Left renal cortex interstitium (tissue), 4 donors: Measurements from ENCODE around the gene RIMBP2. TPM values are rescaled to one million over a fixed set of nuclear protein-coding genes. Genes with fewer than 3 reads are reported as not detected.

Experiments used
- DNase-seq, 4 donors: peaks; one replicate each; pipeline ENCODE4 v3.0.0-alpha.2; 2013; ENCODE audit warnings: low read depth in 4 of 4, low spot score in 2 of 4, missing footprints in 1 of 4
- polyA plus RNA-seq, 4 donors: library from polyadenylated mRNA; unstranded; fragments of 120-200 nt; gene quantifications; one replicate each; pipeline ENCODE4 v1.2.1, GENCODE V29; 2013; ENCODE audit not compliant: insufficient read length in 4 of 4

RIMBP2 gene
- polyA plus RNA-seq, 4 donors: 12.7 to 24.3 (median 16.3) TPM

DNA sequence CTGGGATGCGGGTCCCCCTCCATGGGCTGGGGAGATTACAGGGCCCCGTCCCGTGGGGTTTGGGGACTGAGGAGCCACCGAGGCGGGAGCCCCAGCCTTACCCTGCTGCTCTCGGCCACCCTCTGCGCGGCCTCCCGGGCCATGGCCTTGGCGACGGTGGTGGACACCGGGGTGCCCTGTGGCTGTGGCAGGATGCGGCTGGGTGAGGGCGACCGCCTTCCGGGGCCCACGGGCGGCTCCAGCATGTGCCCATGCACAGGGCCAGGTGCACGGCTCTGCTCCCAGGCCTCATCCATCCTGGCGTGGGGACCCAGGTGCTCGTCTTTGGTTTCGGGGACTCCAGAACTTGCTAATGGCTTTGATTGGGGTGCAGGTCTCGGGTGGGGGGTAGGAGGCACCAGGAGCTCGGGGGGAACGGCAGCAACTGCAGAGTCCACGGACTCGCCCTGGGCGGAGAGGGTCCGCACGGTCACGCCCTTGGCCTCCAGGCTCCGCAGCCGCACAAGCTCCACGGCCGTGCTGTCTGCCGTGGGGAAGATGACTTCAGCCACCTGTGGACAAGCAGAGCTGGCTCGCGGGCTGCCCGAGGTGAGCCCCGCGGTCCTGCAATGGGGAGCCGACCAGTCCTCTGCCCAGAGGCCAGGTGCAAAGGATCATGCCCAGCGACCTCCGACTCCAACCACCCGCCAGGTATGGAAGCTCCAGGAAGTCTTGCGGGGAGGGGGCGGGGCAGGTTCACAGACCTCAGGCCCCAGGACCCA, 279.2 kb downstream of the RIMBP2 start:
- DNase-seq: no peak

DNA sequence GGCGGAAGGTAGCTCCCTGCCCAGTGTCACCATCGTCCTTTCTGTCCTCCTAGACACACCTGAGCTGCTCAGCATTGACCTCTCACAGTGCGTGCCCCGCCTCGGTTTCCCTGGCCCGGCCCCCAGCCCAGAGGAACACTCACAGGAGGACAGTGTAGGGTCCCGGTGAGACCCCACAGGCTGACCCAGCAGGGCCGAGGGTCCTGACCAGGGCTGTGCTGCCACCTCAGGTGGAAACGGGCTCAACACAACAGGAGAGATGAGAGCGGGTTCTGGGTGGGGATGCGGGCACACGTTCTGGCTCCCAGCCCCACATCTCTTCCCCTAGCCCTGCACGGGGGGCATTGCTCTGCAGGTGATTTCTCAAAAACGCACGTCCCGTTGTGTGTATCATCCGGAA, 280.3 kb downstream of the RIMBP2 start:
- no peak for DNase-seq

DNA sequence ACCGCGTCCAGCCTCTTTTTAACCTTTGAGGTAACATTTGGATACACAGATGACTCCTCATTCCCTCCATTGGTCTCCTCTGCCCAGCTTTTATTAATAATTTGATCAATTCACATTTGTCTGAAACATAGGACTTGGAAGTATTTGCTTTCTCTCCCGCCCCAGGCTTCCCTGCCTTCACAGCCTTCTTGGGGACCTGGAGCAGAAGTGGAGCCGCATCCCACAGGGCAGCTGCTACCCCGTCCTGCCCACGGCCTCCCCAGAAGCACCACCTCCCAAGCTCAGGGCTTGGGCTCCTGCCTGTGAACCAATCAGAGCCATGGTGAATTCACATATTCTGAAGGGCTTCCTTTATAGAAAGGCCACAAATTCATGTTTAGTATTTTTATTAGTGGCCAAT, 280.8 kb downstream of the RIMBP2 start:
- DNase-seq: no peak

DNA sequence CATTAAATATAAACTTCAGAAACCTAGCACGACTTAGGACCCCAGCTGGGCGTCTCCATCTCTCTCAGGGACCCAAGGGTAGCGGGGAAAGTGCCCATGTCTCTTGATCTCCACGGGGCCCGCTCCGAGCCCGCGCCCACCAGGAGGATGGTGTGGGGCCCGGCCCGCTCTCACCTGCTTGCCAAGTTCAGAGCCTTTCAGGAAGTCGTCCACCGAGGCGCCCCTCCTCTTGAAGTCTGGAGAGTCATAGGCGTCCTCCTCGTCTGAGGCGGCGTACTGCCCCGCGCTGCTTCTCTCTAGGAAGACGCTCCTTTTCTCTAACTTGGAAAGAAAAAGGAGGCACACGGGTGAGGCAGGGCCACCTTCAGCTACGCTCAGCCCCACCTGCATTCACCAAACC, 281.5 kb downstream of the RIMBP2 start:
- DNase-seq: no peak

DNA sequence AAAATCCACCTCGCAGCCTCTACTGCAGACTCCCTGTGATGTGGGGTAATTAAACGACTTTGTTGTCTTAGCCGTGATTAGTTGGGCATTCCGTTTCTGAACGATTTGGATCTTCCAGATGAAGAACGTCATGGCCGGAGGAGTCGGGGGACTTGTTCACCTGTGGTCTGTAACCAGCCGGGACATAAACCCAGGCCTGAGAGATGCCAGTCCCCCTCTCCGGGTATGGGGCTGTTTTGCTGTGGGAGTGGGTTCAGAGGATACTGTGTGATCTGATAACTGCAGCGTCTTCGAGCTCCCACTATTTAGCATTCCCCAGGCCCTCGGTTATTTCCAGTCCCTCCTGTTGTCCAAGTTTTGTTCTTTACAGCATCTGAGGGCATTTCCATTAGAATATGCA, 282.3 kb downstream of the RIMBP2 start:
- no peak for DNase-seq

DNA sequence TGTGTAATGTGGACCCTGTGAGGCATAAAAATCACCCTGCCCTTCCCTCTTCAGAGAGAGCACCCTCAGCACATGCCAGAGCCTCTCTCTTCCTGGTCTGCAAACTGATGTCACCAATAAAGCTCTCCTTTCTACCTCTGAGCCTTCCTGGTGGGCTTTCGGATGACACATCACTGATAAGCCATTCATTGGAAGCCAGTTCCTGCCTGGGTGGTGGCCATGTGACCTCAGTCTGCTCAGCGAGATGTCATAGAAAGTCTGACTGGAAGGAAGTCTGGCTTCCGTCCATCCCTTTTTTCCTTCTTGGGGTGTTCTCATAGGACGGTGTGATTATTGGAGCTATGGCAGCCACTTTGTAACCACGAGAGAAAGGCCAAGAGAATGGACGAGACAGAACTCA, 282.7 kb downstream of the RIMBP2 start:
- no peak for DNase-seq

DNA sequence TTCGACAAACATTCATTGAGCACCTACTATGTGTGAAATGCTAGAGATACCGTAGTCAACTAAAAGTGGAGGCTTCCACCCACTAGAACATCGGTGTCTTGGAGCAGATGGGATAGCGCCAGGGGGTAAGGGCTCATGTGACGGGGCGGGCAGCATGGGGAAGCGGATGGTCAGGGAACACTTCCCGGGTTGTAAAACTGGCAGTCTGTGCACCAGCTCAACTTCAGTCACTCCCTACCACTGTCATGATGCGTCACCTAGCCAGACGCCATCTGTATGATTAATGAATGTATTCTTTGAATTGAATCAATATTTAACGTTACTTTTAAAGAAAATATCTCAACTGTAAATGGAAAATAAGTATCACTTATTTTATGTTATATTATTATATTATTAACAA, 284.9 kb downstream of the RIMBP2 start:
- no peak for DNase-seq

DNA sequence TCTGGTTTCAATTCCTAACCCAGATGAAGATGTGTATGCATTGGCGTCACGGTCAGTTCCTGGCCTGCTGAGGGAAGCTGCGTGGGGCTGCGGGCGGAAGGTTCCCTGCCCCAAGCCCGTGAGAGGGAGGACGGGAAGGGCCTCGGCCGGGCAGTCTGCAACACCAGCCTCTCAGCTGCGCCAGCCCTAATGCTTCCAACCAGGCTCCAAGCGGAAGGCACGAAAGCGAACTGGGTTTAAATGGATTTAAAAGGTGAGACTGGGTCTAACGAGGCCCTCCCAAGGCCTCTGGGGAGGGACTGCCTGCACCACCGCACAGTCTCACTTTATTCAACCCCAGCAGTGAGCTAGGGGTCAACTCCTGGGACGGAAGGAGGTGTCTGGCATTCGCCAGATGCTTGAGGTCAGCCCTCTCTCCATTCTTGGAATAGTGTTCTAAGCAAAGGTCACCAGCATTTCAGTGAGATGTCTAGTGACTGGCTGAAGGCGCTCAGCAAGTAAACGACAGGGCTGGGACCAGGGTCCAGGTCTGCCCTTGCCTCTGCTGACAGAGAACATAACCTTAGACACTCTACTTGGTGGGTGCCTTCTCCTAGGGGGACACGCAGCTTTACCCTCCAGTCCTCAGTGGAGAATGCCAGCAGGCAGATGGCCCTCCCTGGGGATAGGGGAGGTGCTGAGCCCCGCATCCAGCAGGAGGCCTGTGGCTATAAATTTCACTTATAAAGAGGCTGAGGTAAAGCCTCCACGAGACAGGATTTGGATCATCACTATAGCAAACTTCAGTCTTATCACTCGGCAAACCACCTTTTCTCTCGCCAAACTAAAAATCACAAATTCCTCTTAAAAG, 286.2 kb downstream of the RIMBP2 start:
- no peak for DNase-seq

DNA sequence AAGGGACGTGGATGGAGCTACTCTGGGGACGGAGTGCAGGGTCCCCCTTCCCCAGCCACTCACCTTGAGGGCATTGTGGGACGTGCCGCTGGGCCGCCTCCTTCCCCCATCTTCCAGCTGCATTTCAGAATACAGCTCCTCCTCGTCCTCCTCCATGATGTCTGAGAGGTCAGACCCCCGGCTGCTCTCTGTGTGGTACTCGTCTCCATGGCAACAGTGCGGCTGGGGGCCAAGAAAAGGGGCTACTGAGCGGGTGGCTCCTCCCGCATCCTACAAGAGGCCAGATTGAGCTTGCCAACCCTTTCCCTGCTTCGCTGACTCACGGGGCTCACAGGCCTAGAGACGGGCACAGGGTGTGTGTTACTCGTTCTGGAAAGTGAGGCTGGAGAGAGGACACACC, 288.0 kb downstream of the RIMBP2 start:
- DNase-seq: no peak

DNA sequence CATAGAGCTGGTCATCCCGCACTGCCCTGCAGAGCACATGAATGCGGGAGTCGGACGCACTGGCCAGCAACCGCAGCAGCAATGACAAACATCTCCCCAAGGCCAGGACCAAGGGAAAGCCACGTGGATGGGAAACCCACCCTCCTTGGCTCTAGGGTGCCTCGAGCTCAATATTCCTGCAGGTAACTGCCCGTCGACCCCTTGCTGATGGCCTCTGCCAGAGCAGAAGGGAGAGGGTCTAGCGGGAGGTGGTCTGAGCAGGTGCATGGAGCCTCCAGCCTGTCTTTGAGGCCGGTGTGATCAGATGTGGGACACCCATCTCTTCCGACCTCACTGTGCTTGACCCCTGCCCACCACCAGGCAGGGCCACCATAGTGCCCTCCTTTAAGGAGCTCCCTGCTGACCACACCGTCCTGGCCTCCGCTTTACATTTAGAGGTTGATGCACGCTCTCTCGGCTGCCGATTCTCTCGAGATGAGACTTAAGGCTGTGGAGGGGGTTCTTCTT, 288.7 kb downstream of the RIMBP2 start:
- no peak for DNase-seq

DNA sequence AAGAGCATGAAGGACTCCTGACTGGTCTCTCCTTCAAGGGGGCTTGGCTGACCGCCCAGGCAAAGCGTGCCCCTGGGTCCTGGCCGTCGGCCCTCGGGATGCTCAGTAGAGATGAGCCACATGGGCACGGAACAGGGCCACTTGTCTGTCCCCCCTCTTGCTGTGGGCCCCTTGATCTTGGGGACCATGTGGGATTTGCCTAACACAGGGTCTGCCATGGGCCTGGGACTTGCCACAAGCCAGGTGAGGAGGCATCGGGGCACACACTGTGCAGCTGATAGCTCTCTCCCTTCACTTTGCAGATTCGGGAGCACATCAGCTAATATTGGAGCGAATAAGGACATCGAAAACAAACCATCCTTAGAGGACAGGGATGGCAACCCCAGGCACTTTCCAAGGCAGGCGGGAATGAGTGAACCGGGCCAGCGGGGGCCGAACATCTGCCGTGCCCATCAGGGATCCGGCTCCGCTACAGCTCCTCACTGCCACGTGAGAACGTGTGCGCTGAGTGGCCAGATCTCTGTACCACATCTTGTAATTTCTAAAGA, 290.3 kb downstream of the RIMBP2 start:
- DNase-seq: no peak

DNA sequence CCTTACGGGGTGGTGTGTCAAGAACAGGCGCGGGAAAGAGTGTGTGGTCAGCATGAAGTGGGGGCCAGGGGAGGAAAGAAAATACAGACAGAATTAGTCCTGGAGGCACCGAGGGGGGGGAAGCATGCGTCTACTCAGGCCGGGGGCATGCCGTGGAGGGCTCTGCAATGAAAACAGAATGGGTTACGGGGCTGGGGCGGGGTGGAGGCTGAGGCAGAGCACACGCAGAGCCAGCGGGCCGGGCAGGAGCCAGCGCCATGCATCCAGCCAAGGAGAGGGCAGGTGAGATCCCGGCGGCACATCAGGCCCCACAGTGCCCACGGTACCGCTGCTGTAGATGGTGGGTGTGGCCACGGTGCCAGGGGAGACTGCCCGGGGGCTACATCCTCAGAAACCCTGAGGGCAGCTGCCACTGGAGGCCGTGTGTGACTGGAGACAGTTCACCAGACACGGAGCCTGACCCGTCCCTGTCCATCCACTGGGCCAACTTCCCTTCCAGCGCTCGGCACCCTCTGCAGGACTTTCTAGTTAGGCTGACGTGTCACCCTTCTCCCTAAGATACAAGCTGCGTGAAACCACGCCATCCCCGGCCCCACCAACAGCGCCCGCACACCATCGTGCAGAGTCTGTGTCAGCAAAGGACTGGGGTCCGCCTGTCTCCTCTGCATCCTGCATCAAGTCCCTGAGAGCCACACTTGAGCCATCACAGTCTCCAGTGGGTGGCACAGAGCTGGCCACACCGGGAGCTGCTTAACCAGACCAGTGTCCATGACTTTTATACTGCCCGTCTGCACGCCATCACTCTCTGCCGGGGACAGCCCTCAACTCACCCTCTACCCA, 291.0 kb downstream of the RIMBP2 start:
- DNase-seq: no peak

DNA sequence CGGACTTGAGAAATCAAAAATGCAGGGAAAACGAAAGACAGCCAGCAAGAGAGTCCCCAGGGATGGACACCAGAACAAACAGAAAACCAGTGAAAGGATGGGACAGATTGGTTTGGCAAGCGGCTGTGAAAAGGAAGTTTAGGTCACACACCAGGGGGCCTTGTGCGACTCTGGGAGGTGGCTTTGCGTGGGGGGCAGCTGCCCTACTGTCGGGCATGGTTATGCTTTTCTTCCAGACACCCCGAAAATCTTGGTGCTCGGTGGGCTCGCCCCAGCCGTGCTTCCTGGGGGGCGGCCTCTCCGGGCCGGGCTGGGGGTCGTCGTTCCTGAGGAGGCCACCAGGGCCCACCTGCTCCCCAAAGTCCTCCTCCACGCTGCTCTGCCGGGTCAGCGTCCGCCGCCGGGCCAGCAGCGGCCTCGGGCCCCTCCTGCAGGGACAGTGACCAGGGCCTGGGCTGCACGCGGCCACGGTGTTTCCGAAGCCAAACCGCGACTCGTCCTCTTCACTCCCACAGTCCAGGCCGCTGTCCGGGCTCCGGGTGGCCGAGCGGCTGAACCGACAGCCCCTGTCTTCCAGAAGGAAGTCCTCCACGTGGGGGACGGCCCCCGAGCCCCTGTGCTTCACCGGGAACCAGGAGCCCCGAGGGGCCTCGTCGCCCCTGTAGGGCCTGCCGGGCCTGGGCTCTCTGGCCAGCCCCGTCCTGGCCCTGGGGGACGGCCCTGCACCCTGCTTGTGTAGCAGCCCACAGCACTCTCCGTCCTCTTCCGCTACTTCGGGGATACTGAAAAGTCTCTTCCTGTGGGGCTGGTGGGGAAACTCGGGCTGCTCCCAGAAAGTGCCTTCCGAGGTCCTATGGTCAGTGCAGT, 291.9 kb downstream of the RIMBP2 start:
- no peak for DNase-seq

DNA sequence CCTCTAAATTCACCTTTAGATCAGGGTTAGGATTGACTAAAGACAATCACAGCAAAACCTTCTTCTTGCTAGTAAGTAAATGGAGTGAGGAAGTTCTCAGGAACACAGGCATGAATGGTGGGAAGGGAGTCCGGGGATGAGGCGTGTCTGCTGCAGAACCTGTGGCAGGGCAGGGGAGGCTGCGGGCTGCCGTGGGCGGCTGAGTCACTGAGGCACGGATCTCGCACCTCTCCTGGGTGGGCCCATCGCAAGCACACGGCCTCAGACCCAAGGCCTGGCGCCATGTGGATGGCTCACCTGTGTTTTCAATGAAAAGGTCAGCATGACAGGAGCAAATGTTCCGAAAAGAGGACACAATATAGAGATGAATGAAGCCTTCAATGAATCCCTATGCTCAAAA, 293.0 kb downstream of the RIMBP2 start:
- DNase-seq: no peak

DNA sequence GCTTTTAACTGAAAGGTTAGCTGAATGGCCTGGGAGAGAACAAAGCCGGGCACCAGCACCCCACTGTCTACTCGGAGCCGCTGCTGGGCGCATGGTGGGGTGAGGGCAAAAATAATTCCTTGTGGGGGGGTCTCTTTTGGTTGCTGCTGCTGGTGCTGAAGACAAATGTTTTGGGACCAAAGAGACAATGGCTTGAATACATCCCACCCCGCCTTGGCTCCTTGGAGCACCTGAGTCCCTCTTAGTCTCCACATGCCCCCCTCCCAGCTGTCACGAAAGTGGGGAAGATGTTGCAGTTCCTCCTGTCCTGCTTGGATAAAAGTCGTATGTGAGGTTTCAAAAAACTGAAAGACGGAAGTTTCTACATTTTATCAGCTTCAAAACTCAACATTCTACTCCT, 293.4 kb downstream of the RIMBP2 start:
- DNase-seq: no peak

DNA sequence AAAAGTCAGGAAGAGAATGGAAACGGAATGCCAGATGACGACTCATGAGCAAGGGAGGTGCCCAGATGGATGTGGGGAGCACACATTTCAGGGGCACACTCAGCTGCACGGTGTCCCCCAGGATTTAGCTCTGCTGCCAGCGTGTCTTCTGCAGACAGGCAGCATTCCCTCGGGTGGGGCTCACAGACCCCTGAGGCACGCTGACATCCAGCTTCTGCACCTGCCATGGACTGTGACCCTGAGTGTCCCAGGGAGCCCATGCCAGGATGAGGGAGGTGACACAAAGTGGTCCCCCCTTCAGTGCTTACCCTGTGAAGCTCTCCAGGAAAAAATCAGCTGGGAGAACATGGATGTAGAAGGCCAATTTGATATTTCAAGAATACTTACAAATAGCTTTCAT, 294.2 kb downstream of the RIMBP2 start:
- DNase-seq: no peak

DNA sequence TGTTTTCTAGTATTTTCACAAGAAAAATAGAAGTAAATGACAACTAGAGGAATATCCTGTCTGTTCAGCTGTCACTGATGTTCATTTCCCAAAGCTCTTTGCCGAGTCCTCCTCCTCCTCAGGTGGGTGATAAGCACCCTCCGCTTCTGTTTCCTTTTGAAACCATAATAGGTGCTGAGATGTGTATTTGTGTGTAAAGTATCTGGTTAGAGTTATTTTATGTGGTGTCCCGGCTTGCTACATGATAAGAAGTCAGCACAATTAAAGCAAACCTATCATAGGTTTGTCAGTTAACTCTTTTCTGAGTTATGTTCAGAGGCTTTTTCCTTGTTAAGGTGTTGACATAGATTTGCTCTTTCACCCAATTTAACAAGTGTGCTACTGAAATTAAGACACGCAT, 296.0 kb downstream of the RIMBP2 start:
- no peak for DNase-seq

DNA sequence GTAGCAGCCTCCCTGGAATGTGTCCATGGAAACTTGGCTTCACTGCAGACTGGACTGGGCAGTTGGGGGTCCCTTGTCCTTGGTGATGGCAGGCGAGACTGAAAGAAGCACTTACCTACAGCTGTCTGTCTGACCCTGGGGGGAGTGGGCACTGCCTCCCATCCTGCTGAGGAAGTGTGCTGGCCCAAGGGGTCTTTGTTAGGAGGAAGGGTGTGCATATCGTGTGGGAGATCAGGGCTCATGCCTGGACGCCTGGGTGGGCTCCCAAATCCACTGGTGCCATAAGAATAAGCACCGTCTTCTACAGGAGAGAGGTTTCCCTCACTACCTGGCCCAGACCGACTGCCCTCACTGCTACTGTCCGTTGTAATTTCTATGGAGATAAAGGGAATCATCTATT, 297.0 kb downstream of the RIMBP2 start:
- DNase-seq: no peak

DNA sequence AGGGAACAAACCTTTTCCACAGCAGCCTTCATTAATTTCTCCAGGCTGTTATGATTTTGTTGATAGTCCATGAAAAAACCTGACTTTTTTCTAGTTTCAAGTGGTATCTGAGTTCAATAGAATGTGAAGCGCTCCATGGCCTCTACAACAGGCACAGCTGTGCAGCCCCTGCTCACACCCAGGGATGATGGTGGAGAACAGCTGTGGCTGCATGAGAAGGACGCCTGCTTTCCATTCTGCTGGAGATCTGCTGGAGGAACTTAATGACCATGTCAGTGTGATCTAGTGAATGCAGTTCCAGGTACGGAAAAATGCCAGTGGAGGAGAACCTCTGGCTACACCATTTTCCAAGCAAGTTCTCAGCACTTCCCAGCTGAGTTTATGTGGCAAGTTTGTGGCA, 297.8 kb downstream of the RIMBP2 start:
- no peak for DNase-seq

DNA sequence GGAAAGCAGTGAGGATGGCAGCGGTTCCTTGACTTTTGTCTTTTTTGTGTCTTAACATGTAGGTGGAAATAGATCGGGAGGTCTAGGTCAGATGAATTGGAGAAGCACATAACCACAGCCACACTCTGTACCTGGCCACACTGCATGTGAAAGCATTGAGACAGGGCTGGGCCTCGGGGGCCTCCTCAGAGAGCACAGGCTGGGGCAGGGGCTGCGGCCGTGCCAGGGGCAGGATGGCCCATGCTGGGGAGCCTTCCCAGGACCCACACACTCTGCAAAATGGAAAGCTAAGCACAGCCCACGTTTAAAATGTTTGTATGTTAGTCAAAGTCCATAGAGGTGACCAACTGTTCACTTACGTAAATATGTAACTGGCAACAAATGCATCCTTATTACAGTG, 301.7 kb downstream of the RIMBP2 start:
- DNase-seq: no peak
